HK-2 (cell line): Measurements from ENCODE around the gene TRIM28.

Experiments used
- DNase-seq: peaks from one replicate; pipeline ENCODE4 v3.0.0-alpha.2; 2018; ENCODE audit not compliant: unreplicated experiment

The TRIM28 gene

GRCh38 chr19:58560007-58560887, 16.4 kb downstream of the TRIM28 start:
- no peak for DNase-seq

- DNase-seq, result no peak
Measured at GRCh38 chr19:58560921-58561320, 17.1 kb downstream of the TRIM28 start.

- DNase-seq, result no peak
Measured at GRCh38 chr19:58561373-58562121, 17.7 kb downstream of the TRIM28 start.

DNA sequence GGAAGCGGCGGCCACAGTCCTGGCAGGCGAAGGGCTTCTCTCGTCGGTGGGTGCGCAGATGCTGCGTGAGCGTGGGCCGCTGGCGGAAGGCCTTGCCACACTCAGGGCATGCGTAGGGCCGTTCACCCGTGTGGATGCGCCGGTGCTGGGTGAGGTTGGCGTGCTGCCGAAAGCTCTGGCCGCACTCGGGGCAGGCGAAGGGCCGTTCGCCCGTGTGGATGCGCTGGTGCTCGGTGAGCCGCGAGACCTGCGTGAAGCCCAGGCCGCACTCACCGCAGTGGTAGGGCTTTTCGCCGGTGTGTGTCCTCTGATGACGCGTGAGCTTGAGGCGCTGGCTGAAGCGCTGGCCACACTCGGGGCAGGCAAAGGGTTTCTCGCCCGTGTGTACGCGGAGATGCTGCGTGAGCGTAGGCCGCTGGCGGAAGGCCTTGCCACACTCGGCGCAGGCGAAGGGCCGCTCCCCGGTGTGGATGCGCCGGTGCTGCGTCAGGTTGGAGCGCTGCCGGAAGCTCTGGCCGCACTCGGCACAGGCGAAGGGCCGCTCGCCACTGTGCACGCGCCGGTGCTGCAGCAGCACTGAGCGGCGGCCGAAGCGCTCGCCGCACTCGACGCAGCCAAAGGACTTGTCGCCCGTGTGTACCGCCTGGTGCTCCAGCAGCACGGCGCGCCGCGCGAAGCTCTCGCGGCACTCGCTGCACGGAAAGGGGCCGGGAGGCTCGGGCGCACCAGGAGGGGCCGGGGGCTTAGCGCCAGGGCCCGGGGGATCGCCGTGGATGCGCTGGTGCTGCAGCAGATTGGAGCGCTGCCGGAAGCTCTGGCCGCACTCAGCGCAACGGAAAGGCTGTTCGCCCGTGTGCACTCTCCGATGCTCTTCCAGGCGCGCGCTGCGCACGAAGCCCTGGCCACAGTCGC, 18.5 kb downstream of the TRIM28 start:
- DNase-seq, result no peak

DNA sequence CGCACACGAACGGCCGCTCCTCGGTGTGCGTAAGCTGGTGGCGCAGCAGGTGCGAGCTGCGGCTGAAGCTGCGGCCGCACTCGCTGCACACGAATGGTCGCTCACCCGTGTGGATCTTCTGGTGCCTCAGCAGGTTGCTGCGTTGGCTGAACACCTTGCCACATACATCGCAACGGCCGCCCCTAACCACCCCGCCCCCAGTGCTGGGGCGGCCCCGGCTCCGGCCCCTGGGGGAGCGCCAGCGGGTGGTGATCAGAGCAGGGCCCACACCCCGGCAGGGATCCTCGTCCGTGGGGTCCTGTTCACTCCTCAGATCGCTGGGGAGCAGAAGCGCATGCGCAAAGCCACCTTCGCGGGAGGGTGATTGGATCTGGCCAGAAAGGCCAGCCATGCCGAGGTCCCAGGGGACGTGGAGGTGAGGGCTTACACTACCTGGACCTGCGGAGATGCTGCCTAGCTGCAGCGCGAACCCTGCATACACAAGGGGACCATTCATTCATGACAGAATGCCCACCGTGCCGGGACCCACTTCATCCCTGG, 19.2 kb downstream of the TRIM28 start:
- DNase-seq, result no peak

DNA sequence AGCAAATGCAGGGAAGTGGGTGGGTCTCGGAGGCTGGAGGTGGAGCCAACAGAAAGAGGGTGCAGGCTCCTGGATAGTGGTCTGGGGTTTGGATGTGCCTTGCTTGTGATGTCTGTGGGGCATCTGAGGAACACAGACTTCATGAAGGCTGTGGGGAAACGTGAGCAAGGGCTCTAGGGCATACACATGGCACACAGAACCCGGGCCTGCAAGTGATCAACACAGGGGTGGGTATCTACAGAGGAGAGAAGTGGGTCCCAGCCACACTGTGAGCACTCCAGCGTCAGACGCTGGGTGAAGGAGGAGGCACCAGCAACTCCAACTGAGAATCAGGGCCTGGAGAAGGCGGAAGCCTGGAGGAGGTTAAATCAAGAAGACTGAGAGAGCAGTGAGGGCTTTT, 20.0 kb downstream of the TRIM28 start:
- DNase-seq, result no peak

GRCh38 chr19:58566989-58567388, 23.1 kb downstream of the TRIM28 start:
- DNase-seq, result no peak

GRCh38 chr19:58568453-58569130, 24.7 kb downstream of the TRIM28 start:
- DNase-seq, result no peak

DNA sequence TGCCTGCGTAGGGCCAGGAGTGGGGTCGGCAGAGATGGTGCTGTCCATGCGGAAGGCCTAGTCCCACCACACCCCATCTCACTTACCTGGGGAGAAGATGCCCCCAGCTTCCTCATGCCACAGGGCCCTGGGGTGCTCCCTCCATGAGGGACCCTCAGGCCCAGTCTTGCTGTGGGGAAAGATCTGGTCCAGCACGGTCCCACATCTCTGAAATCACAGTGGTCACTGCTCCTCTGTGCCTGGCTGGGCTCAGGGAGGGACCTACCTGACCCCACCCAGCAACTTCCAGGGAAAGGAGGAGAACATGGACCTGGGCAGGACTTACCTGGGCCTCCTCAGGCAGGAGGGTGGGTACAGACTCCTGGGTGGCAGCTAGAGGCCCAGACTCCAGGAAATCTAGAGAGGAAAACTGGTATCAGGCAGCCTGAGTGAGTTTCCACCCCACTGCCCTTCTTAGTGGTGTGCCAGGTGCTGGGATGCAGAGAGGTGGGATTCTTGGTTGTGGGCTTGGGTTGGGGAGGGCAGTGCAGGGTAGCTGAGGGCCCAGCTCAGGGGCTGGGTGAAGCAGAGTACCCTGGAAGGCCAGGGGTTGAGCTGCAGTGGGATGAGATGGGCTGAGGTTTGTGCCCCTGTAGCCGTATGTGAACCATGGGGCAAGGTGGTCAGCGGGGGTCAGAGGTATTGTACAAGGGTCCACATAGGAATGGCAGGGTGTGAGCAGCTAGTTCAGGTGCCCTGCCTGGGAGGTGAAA, 25.5 kb downstream of the TRIM28 start:
- no peak for DNase-seq

DNA sequence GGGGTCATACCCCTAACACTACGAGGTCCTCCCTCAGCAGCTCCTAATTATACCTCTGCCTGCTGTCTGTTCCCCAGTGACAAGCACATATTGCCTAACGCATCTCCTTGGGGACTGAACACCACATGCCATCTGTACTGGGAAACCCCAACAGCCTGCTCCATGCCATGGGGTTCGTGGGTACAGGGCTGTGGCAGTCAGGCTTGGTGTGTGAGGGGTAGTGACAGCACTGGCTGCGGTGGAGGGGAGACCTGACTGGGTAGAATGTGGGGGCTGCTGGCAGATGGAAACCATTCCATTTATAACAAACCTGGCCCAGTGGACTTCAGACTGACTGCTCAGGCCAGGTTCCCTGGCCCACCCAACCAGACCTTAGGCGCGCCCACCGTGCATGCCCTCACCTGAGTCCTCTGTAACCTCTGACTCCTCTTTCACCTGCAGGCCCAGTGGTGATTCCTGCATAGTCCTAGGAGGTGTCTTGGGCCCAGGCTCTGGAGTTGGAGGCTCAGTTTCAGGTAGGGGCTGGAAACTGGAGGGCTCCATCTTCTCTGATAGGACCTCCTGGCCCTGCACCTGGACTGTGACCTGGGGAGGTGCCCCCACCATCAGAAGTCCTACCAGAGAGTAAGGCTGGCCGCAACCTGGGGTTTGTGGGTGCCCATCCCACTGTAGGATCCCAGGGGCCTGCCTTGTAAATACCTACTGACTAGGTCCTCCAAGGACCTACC, 26.2 kb downstream of the TRIM28 start:
- DNase-seq, result no peak

- DNase-seq, result no peak
Measured at GRCh38 chr19:58570770-58571574, 27.1 kb downstream of the TRIM28 start.

DNA sequence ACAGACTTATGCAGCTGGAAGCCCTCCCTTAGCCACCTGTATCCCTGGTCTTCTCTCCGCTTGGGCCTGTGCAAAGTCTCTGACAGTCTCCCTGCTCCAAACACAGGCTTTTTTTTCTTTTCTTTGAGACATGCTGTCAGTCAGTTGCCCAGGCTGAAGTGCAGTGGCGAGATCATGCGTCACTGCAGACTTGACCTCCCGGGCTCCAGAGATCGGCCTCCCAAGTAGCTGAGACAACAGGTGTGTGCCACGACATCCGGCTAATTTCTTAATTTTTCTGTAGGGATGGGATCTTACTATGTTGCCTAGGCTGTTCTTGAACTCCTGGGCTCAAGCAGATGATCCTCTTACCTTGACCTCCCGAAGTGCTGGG, 27.7 kb downstream of the TRIM28 start:
- no peak for DNase-seq

- DNase-seq, result no peak
Measured at GRCh38 chr19:58572026-58572817, 28.4 kb downstream of the TRIM28 start.

GRCh38 chr19:58572818-58573657, 29.2 kb downstream of the TRIM28 start, which contains the start of gene MZF1:
Gene MZF1, minus strand, starts transcription at chr19:58573335. Its CDS starts 1,946 bp downstream, at chr19:58571389.
- peak; percentile 100 for DNase-seq

GRCh38 chr19:58573658-58574164, 29.8 kb downstream of the TRIM28 start:
- no peak for DNase-seq

DNA sequence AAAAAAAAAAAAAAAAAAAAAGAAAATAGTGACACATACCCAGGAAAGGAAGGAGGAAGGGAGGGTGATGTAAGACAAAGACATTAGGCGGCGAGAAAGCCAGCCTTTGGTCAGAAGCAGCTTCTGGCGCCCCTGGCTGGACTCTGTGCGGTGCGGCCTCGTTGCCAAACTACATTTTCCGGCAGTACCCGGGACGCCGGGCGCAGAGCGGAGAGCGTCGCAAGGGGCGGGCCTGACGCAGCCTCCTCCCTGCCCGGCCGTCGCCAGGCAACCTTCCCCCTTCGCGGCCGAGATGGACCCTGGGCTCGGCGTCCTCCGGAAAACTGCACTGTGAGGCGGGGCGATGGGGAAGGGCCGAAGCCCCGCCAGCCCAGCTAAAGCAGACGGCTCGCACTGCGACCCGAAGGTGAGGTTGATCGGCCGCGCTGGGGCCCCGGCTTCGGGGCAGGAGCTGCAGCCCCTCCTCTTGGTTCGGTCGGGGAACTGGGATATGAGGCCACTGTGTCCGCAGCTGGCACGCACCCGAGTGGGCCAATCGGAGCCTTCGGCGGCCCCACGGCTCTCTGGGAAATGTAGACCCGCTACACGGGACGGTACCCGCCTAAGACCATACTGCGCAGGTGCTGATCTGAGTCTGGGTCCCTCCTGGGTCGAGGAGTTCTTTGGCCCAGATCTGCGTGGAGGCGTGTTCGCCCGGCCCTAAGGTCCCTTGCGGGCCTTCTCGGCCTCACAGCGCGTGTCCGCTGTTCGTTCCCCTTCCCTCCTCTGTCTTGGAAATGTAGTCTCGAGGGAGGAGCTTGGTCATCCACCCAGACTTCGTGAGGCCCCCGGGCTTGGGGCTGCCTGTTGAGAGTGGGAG, 31.5 kb downstream of the TRIM28 start:
- peak; percentile 95 for DNase-seq
